Keratinocyte (primary cell): ENCODE measurements around the gene SMIM38. TPM values are rescaled to one million over a fixed set of nuclear protein-coding genes. Genes with fewer than 3 reads are reported as not detected.

ENCODE experiments used
- DNase-seq: peaks from one replicate; pipeline ENCODE4 v3.0.0-alpha.2; 2011; ENCODE audit warnings: low read depth, missing footprints, low spot score
- FAIRE-seq: peaks from 2 replicates; lab custom pipeline; 2011; peaks lifted over from hg19 to GRCh38; lab: Jason Lieb, UNC
- H2AFZ ChIP-seq: 2 replicates; pipeline ENCODE4 v1.6.0; 2012; ENCODE audit warnings: low read length, control low read depth, inconsistent platforms; ENCODE audit not compliant: control insufficient read depth
- H3K27ac ChIP-seq: 2 replicates; pipeline ENCODE4 v1.5.1; 2011; ENCODE audit warnings: low read length; ENCODE audit not compliant: control insufficient read depth, insufficient read depth
- H3K27me3 ChIP-seq: 3 replicates; pipeline ENCODE4 v1.6.0; 2011; ENCODE audit warnings: low read length; ENCODE audit not compliant: control insufficient read depth, insufficient read depth; ENCODE audit errors: extremely low read depth
- H3K36me3 ChIP-seq, 2 experiments: 2 replicates in 1 of 2; 3 replicates in 1 of 2; pipeline ENCODE4 v1.5.1; 2011; ENCODE audit warnings: low read length in 2 of 2, mild to moderate bottlenecking in 1 of 2; ENCODE audit not compliant: control insufficient read depth in 2 of 2, insufficient read depth in 2 of 2; ENCODE audit errors: extremely low read depth in 1 of 2
- H3K4me1 ChIP-seq: 3 replicates; pipeline ENCODE4 v1.5.1; 2011; ENCODE audit warnings: low read length; ENCODE audit not compliant: control insufficient read depth, insufficient read depth; ENCODE audit errors: extremely low read depth
- H3K4me2 ChIP-seq: 3 replicates; pipeline ENCODE4 v1.6.0; 2011; ENCODE audit warnings: low read depth, low read length; ENCODE audit not compliant: control insufficient read depth, insufficient read depth; ENCODE audit errors: extremely low read depth
- H3K4me3 ChIP-seq, 3 experiments: fragments of 200-600 bp in 1 of 3; sonication (generic) in 1 of 3; 2 replicates in 2 of 3; 3 replicates in 1 of 3; pipeline ENCODE4 v1.5.1; 2011 to 2016; ENCODE audit warnings: low read length in 3 of 3, mild to moderate bottlenecking in 3 of 3, control low read depth in 2 of 3, inconsistent platforms in 1 of 3, low read depth in 1 of 3, mixed read lengths in 1 of 3, mixed run types in 1 of 3, moderate library complexity in 1 of 3; ENCODE audit not compliant: control insufficient read depth in 2 of 3, insufficient read depth in 2 of 3; ENCODE audit errors: extremely low read depth in 1 of 3
- H3K79me2 ChIP-seq: 2 replicates; pipeline ENCODE4 v1.6.0; 2012; ENCODE audit warnings: low read length; ENCODE audit not compliant: control insufficient read depth, insufficient read depth
- H3K9ac ChIP-seq: 3 replicates; pipeline ENCODE4 v1.6.0; 2011; ENCODE audit warnings: low read length; ENCODE audit not compliant: control insufficient read depth, insufficient read depth; ENCODE audit errors: extremely low read depth
- H3K9me1 ChIP-seq: 3 replicates; pipeline ENCODE4 v1.6.0; 2011; ENCODE audit warnings: low read length; ENCODE audit not compliant: control insufficient read depth, insufficient read depth; ENCODE audit errors: extremely low read depth
- H3K9me3 ChIP-seq: 2 replicates; pipeline ENCODE4 v1.5.1; 2012; ENCODE audit warnings: low read depth, low read length; ENCODE audit not compliant: control insufficient read depth
- H4K20me1 ChIP-seq: 3 replicates; pipeline ENCODE4 v1.6.0; 2011; ENCODE audit warnings: low read length; ENCODE audit not compliant: control insufficient read depth, insufficient read depth; ENCODE audit errors: extremely low read depth
- CTCF ChIP-seq, 3 experiments: IDR thresholded peaks in 1 of 3; conservative IDR thresholded peaks in 1 of 3; optimal IDR thresholded peaks in 1 of 3; 2 replicates in 2 of 3; 3 replicates in 1 of 3; pipeline versions ENCODE3 to v1.5.1; 2011; ENCODE audit warnings: low read length in 3 of 3, mild to moderate bottlenecking in 3 of 3, moderate library complexity in 2 of 3, control low read depth in 1 of 3, inconsistent platforms in 1 of 3; ENCODE audit not compliant: insufficient read depth in 2 of 3; ENCODE audit errors: extremely low read depth in 1 of 3
- EZH2 ChIP-seq: IDR thresholded peaks from one replicate; pipeline ENCODE4 v1.6.1; 2012; ENCODE audit warnings: inconsistent platforms, mild to moderate bottlenecking, low read length, moderate library complexity
- dilution Hi-C: fragments of 300-500 bp; cut with MboI; formaldehyde crosslinking; loops from one replicate; pipeline ENCODE4 v1.7.0; 2020; ENCODE audit warnings: low sequenced_read_pairs; ENCODE audit not compliant: extremely low pct_ligation_motif_present
- polyA minus RNA-seq, 3 experiments: library from RNA; depleted of rRNA, polyadenylated mRNA; stranded (reverse); fragments of >200 nt; gene quantifications; 1 replicate in 1 of 3; 2 replicates in 1 of 3; 3 replicates in 1 of 3; pipeline ENCODE4 v1.2.3, GENCODE V29; 2011
- polyA plus RNA-seq, 5 experiments: library from polyadenylated mRNA; depleted of rRNA in 3 of 5; stranded (reverse) in 3 of 5; stranded (forward) in 1 of 5; unstranded in 1 of 5; fragments of >200 nt; gene quantifications; 1 replicate in 1 of 5; 2 replicates in 3 of 5; 3 replicates in 1 of 5; pipeline versions ENCODE4 v1.2.1 to v1.2.3, GENCODE V29; 2011 to 2012; ENCODE audit warnings: missing spikeins in 2 of 5, low read depth in 1 of 5, low replicate concordance in 1 of 5

The SMIM38 gene
- not detected in 3 replicates for polyA plus RNA-seq
- 0.16 TPM for polyA plus RNA-seq (2011; ENCODE audit: low read depth)
- polyA plus RNA-seq (2011; cell fraction: cytosol; rRNA removed): not detected in 2 replicates
- 0.04 and 0.07 TPM in 2 replicates for polyA plus RNA-seq (2011; cell fraction: nucleus; rRNA removed)
- polyA plus RNA-seq (2012; ENCODE audit: low replicate concordance): 0.20 TPM in 1 of 2 replicates, not detected in the other
- not detected in 3 replicates for polyA minus RNA-seq
- not detected for polyA minus RNA-seq (2011; cell fraction: cytosol; rRNA and poly(A)+ RNA removed)
- not detected in 2 replicates for polyA minus RNA-seq (2011; cell fraction: nucleus; rRNA and poly(A)+ RNA removed)

DNA sequence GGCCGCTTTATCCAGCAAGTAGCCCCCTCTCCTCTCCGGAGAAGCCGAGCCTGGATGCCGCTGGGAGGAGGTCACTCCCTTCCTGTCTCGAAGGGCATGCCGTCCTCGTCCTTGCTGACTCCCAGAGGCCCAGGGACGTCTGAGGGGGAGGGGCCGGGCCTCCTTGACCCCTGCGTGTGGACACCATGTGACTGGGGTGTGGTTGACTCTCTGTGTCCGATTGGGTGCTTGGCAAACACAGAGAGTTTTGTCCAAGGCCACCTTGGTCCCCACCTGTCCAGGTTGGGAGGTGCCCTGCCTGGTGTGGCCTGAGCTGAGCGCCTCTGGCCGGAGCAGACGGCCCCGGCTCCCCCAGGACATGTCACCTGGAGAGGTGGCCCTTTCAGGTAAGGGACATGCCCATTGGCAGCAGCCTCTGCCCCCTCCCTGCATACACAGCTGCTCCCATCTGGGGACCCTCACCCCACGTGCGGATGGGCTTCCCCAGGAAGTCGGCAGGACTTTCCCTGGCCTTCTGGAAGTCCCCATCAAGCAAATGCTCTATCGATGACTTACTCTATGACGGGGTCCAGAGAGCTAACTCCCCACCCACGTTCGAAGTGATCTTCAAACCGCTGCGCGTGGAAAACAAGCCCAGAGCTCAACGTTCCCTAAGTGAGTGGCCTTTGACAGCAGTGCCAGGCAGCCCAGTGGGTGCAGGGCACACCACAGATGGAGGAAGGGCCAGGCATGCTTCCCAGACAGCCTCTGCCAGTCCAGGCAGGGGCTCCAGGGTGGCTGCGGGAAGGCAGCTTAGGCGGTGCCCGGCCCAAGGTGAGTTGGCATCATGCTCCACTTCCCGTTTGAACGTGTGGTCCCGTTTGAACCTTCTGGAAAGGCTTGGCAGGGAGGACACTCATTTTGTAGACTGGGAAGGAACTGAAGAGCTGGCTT, at the start of gene SMIM38:
TSS of gene SMIM38 (plus strand) at position 634 of the 933 bp plus-strand sequence. CDS start 1,912 bp downstream, outside the sequence.
- Histone ChIP-seq H3K4me2 (no peak within 1 kb of the TSS), H3K27ac (no peak within 1 kb of the TSS), H3K79me2 (no peaks in the 10 kb centered on the region), H3K9me3 (no peaks in the 10 kb centered on the region), H4K20me1 (no peaks in the 10 kb centered on the region), H3K4me1 (no peaks in the 10 kb centered on the region), H3K27me3 (peaks cover 23% of the 10 kb centered on the region), H3K9ac (no peak within 1 kb of the TSS), H3K4me3 (no peak within 1 kb of the TSS), H2AFZ (peak within 1 kb of the TSS; percentile 26), H3K9me1 (no peaks in the 10 kb centered on the region), H3K36me3 (no peaks in the 10 kb centered on the region)
- DNase-seq: no peak
- dilution Hi-C loops: no loop called here
- no peak for FAIRE-seq
- no peak for TF ChIP-seq EZH2
- TF ChIP-seq CTCF (optimal IDR thresholded peaks at IDR 0.05 in 1 of 3, IDR thresholded peaks at IDR 0.05 in 1 of 3, conservative IDR thresholded peaks at IDR 0.05 in 1 of 3; ENCODE audit: extremely low read depth in 1 of 3, insufficient read depth in 2 of 3, low read length in 3 of 3): no peak

DNA sequence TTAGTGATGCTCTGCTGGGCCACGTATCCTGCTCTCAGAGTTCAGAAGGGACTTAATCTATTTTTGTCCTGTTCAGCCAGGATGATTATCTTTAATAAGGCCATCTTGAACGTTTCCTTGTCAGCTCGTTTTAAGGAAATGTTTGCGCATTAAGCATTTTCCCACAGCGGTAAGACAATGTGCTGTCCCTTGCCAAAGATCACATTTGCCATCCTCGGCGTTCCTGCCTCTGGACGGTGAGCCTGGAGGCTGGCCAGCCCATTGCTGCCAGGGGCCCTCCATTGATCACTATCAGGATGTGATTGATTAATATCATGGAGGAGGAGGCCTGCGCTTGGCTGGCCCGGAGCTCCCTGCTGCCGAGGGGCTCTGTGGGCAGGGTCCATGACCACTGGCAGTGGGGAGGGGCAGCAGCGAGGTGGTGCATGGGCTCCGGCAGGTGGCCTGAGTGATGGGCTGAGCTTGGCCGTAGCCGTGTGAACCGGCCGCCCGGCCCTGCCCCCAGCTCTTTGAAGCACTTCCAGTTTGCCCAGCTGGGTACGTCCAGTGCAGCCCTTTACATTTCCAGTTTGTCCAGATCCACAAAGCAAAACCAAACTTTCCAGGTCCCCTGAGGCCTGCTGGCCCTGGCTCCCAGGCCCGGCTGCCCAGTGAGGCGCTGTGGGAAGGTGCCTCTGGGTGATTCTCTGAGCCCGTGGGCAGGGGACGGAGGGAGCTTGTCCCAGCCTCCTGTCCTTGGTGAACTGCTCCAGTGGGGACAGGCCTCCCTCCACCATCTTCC, 49.5 kb upstream of the SMIM38 start:
- no peak overlapping the region for H2AFZ ChIP-seq
- H3K79me2 ChIP-seq: no peaks in the 10 kb centered on the region
- dilution Hi-C loops: loop anchor here (25.0 kb wide), 1 partner anchor 131 kb away; no protein-coding TSS in a partner anchor
- no peak overlapping the region for H3K4me2 ChIP-seq
- no peaks in the 10 kb centered on the region for H3K9me1 ChIP-seq
- no peak for DNase-seq
- H3K4me3 ChIP-seq: no peak overlapping the region
- no peak overlapping the region for H3K27ac ChIP-seq
- no peak overlapping the region for H3K9ac ChIP-seq
- no peak for TF ChIP-seq CTCF (optimal IDR thresholded peaks at IDR 0.05 in 1 of 3, IDR thresholded peaks at IDR 0.05 in 1 of 3, conservative IDR thresholded peaks at IDR 0.05 in 1 of 3; ENCODE audit: extremely low read depth in 1 of 3, insufficient read depth in 2 of 3, low read length in 3 of 3)
- TF ChIP-seq EZH2: no peak
- H3K27me3 ChIP-seq: peaks cover 17% of the 10 kb centered on the region
- no peak for FAIRE-seq
- H3K9me3 ChIP-seq: no peaks in the 10 kb centered on the region
- H4K20me1 ChIP-seq: no peaks in the 10 kb centered on the region
- no peaks in the 10 kb centered on the region for H3K36me3 ChIP-seq
- H3K4me1 ChIP-seq: no peaks in the 10 kb centered on the region
